Endothelial cell of umbilical vein (primary cell): Measurements from ENCODE around the gene CTNND2. TPM values are rescaled to one million over a fixed set of nuclear protein-coding genes. Genes with fewer than 3 reads are reported as not detected.

ENCODE experiments used
- BruUV-seq: library from RNA; stranded (reverse); fragments of 400-500 nt; replicated peaks from 2 replicates; lab custom pipeline; 2021; lab: Mats Ljungman, UMichigan
- CTCF ChIA-PET: fragments of 300-600, 350-600 bp; sonication (Branson Sonifier 250); formaldehyde crosslinking; loops from one replicate; lab custom pipeline; 2021; ENCODE audit warnings: antibody characterized with exemption, inconsistent platforms; lab: Charles Lee
- POLR2A ChIA-PET: fragments of 300-600, 350-600 bp; sonication (Branson Sonifier 250); formaldehyde crosslinking; loops from one replicate; lab custom pipeline; 2021; ENCODE audit warnings: antibody characterized with exemption, inconsistent platforms; lab: Charles Lee
- DNase-seq: peaks from one replicate; pipeline ENCODE4 v3.0.0-alpha.2; 2011; ENCODE audit warnings: low read depth, low spot score
- FAIRE-seq: peaks from 2 replicates; lab custom pipeline; 2011; peaks lifted over from hg19 to GRCh38; lab: Jason Lieb, UNC
- H2AFZ ChIP-seq: 2 replicates; pipeline ENCODE4 v1.6.0; 2012; ENCODE audit warnings: low read depth, low read length, control low read depth, inconsistent platforms
- H3K27ac ChIP-seq: 2 replicates; pipeline ENCODE4 v1.5.1; 2011; ENCODE audit warnings: low read depth, mild to moderate bottlenecking, control low read depth, low read length, moderate library complexity; ENCODE audit not compliant: insufficient read depth
- H3K27me3 ChIP-seq, 2 experiments: 2 replicates each; pipeline versions ENCODE4 v1.6.0 to v1.6.1; 2011; ENCODE audit warnings: low read length in 2 of 2, mixed read lengths in 1 of 2; ENCODE audit not compliant: control insufficient read depth in 2 of 2, insufficient read depth in 2 of 2
- H3K36me3 ChIP-seq, 2 experiments: 2 replicates in 1 of 2; 3 replicates in 1 of 2; pipeline ENCODE4 v1.5.1; 2011; ENCODE audit warnings: low read length in 2 of 2, mild to moderate bottlenecking in 1 of 2, moderate library complexity in 1 of 2; ENCODE audit not compliant: control insufficient read depth in 2 of 2, insufficient read depth in 2 of 2; ENCODE audit errors: extremely low read depth in 1 of 2
- H3K4me1 ChIP-seq: 3 replicates; pipeline ENCODE4 v1.5.1; 2011; ENCODE audit warnings: mild to moderate bottlenecking, low read length; ENCODE audit not compliant: control insufficient read depth, insufficient read depth; ENCODE audit errors: extremely low read depth
- H3K4me2 ChIP-seq: 2 replicates; pipeline ENCODE4 v1.6.1; 2011; ENCODE audit warnings: low read length, control low read depth, mixed read lengths; ENCODE audit not compliant: insufficient read depth
- H3K4me3 ChIP-seq, 3 experiments: fragments of 200-600 bp in 1 of 3; sonication (generic), shearing (Covaris generic) in 1 of 3; replicated peaks in 1 of 3; 2 replicates each; pipeline ENCODE4 v1.5.1; 2011 to 2016; ENCODE audit warnings: control low read depth in 3 of 3, low read length in 3 of 3, mild to moderate bottlenecking in 2 of 3, inconsistent platforms in 1 of 3, low read depth in 1 of 3, moderate library complexity in 1 of 3; ENCODE audit not compliant: insufficient read depth in 1 of 3
- H3K79me2 ChIP-seq: 2 replicates; pipeline ENCODE4 v1.6.0; 2012; ENCODE audit warnings: low read length, inconsistent platforms; ENCODE audit not compliant: control insufficient read depth, insufficient read depth
- H3K9ac ChIP-seq: replicated peaks from 2 replicates; pipeline ENCODE3; 2011; ENCODE audit warnings: low read length, control low read depth; ENCODE audit not compliant: insufficient read depth; ENCODE audit errors: extremely low read depth
- H3K9me1 ChIP-seq: replicated peaks from 3 replicates; pipeline ENCODE4 v1.6.0; 2011; ENCODE audit warnings: mild to moderate bottlenecking, low read length; ENCODE audit not compliant: control insufficient read depth, insufficient read depth; ENCODE audit errors: extremely low read depth
- H3K9me3 ChIP-seq: replicated peaks from 2 replicates; pipeline ENCODE4 v1.5.1; 2012; ENCODE audit warnings: low read length, inconsistent platforms; ENCODE audit not compliant: control insufficient read depth, insufficient read depth
- H4K20me1 ChIP-seq: replicated peaks from 2 replicates; pipeline ENCODE3; 2011; ENCODE audit warnings: mild to moderate bottlenecking, low read length; ENCODE audit not compliant: control insufficient read depth, insufficient read depth; ENCODE audit errors: extremely low read depth
- EZH2 ChIP-seq: IDR thresholded peaks from 2 replicates; pipeline ENCODE4 v1.6.1; 2012; ENCODE audit warnings: borderline replicate concordance, low read depth, mild to moderate bottlenecking, moderate library complexity, low read length, inconsistent platforms; ENCODE audit not compliant: severe bottlenecking
- FOS ChIP-seq: IDR thresholded peaks from 2 replicates; pipeline ENCODE4 v1.6.1; 2011; ENCODE audit warnings: mild to moderate bottlenecking, low read length, moderate library complexity, borderline replicate concordance; ENCODE audit not compliant: insufficient read depth
- GATA2 ChIP-seq: IDR thresholded peaks from 2 replicates; pipeline ENCODE4 v1.7.0; 2011; ENCODE audit warnings: low read depth, mild to moderate bottlenecking, moderate library complexity, mixed read lengths, low read length; ENCODE audit not compliant: insufficient read length, insufficient read depth
- JUN ChIP-seq: IDR thresholded peaks from 2 replicates; pipeline ENCODE4 v1.6.1; 2011; ENCODE audit warnings: borderline replicate concordance, low read depth; ENCODE audit not compliant: insufficient read length, insufficient read depth
- MYC ChIP-seq: IDR thresholded peaks from one replicate; pipeline ENCODE4 v1.6.1; 2011; ENCODE audit warnings: mild to moderate bottlenecking, low read depth, low read length
- POLR2A ChIP-seq: IDR thresholded peaks from 2 replicates; pipeline ENCODE4 v1.6.1; 2012; ENCODE audit warnings: low read depth, mild to moderate bottlenecking, control low read depth, low read length
- POLR2AphosphoS5 ChIP-seq: IDR thresholded peaks from 2 replicates; pipeline ENCODE4 v1.6.1; 2012; ENCODE audit warnings: low read depth, mild to moderate bottlenecking, control low read depth, low read length, moderate library complexity; ENCODE audit not compliant: insufficient read depth
- dilution Hi-C: fragments of 300-500 bp; cut with MboI; formaldehyde crosslinking; loops from one replicate; pipeline ENCODE4 v1.15.0; 2019; ENCODE audit warnings: low sequenced_read_pairs; ENCODE audit not compliant: extremely low pct_ligation_motif_present
- intact Hi-C: fragments of 100-400 bp; cut with micrococcal nuclease; formaldehyde crosslinking; loops from one replicate; pipeline ENCODE4 v1.10.0; 2022
- polyA plus RNA-seq, 4 experiments: library from polyadenylated mRNA; depleted of rRNA in 3 of 4; stranded (reverse) in 3 of 4; unstranded in 1 of 4; fragments of >200 nt; gene quantifications; 2 replicates each; pipeline versions ENCODE4 v1.2.1 to v1.2.3, GENCODE V29; 2011 to 2012; ENCODE audit warnings: missing spikeins in 1 of 4
- total RNA-seq: library from RNA; stranded (reverse); gene quantifications from 2 replicates; pipeline ENCODE4 v1.2.3, GENCODE V29; 2021
- TF ChIP-seq, protein P1 (sequence below): IDR thresholded peaks from 2 replicates; pipeline ENCODE4 v1.6.1; 2011; ENCODE audit not compliant: insufficient read depth, insufficient read length
- TF ChIP-seq, protein P2 (sequence below), 2 donors: IDR thresholded peaks; 1 replicate in 1 of 2; 2 replicates in 1 of 2; pipeline ENCODE4 v1.5.1; 2011; ENCODE audit warnings: low read length in 2 of 2, mild to moderate bottlenecking in 2 of 2, moderate library complexity in 2 of 2, control low read depth in 1 of 2, inconsistent platforms in 1 of 2, low read depth in 1 of 2; ENCODE audit not compliant: insufficient read depth in 1 of 2; ENCODE audit errors: extremely low read depth in 1 of 2

The CTNND2 gene
- total and polyA plus RNA-seq, 2 donors (not counting 3 experiments of a cell fraction or from before 2014, with no cell fraction given): not detected

DNA sequence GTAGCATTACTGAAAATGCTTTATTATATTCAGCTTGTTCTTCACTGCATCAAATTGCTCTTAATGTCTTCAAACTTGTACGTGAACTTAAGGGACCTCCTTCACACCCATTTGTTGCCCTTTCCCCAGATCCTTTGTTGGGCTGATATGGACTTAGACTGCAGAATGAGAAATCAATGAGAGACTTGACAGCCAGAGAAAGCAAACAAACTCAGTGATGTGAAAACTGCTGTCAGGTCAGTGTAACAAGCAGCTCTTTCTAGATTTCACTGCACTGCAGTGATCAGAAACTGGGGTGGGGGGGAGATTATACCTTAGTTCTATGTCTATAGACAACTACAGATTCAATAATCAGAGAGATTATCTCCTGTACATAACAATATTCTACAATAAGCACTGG is 652.2 kb downstream of the CTNND2 start:
- CTCF ChIA-PET: no interaction called here
- Histone ChIP-seq H4K20me1 (no peaks in the 10 kb centered on the region), H3K4me1 (no peaks in the 10 kb centered on the region), H3K79me2 (no peaks in the 10 kb centered on the region), H3K9ac (no peak overlapping the region), H3K9me1 (no peaks in the 10 kb centered on the region), H3K9me3 (no peaks in the 10 kb centered on the region), H3K4me3 (no peak overlapping the region), H3K4me2 (no peak overlapping the region), H3K27me3 (no peaks in the 10 kb centered on the region), H2AFZ (no peak overlapping the region), H3K27ac (no peak overlapping the region), H3K36me3 (no peaks in the 10 kb centered on the region)
- dilution Hi-C loops (no loop called here), intact Hi-C loops (no loop called here)
- FAIRE-seq (no peak), DNase-seq (no peak)
- POLR2A ChIA-PET: no interaction called here
- no TSS peak for BruUV-seq
- TF ChIP-seq GATA2 (no peak), EZH2 (no peak), MYC (no peak), POLR2AphosphoS5 (no peak), JUN (no peak), FOS (no peak), POLR2A (no peak)
- TF ChIP-seq, protein P1, sequence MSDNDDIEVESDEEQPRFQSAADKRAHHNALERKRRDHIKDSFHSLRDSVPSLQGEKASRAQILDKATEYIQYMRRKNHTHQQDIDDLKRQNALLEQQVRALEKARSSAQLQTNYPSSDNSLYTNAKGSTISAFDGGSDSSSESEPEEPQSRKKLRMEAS: no peak
- TF ChIP-seq, protein P2, sequence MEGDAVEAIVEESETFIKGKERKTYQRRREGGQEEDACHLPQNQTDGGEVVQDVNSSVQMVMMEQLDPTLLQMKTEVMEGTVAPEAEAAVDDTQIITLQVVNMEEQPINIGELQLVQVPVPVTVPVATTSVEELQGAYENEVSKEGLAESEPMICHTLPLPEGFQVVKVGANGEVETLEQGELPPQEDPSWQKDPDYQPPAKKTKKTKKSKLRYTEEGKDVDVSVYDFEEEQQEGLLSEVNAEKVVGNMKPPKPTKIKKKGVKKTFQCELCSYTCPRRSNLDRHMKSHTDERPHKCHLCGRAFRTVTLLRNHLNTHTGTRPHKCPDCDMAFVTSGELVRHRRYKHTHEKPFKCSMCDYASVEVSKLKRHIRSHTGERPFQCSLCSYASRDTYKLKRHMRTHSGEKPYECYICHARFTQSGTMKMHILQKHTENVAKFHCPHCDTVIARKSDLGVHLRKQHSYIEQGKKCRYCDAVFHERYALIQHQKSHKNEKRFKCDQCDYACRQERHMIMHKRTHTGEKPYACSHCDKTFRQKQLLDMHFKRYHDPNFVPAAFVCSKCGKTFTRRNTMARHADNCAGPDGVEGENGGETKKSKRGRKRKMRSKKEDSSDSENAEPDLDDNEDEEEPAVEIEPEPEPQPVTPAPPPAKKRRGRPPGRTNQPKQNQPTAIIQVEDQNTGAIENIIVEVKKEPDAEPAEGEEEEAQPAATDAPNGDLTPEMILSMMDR (IDR thresholded peaks at IDR 0.05; ENCODE audit: extremely low read depth in 1 of 2, insufficient read depth in 1 of 2, low read depth in 1 of 2, low read length in 2 of 2): no peak
